Astrocyte (in vitro differentiated cells and primary cell): ENCODE data around the gene SLC29A4. TPM values are rescaled to one million over a fixed set of nuclear protein-coding genes. Genes with fewer than 3 reads are reported as not detected.
"Not testable (repeated sequence)": the region's sequence is repeated elsewhere in the genome, so short reads cannot be mapped to it uniquely, and the experiment has no call there.

Experiments used
- DNase-seq: peaks from one replicate; pipeline ENCODE4 v3.0.0-alpha.2; 2010; ENCODE audit warnings: low read depth
- FAIRE-seq: peaks from 2 replicates; lab custom pipeline; 2011; peaks lifted over from hg19 to GRCh38; lab: Jason Lieb, UNC
- H2AFZ ChIP-seq: 2 replicates; pipeline ENCODE4 v1.6.0; 2012; ENCODE audit warnings: low read depth, low read length, inconsistent platforms
- H3K27ac ChIP-seq: 2 replicates; pipeline ENCODE4 v1.5.1; 2011; ENCODE audit warnings: low read depth, low read length, inconsistent platforms
- H3K27me3 ChIP-seq: 2 replicates; pipeline ENCODE4 v1.6.0; 2011; ENCODE audit warnings: low read length, inconsistent platforms; ENCODE audit not compliant: insufficient read depth
- H3K36me3 ChIP-seq: 2 replicates; pipeline ENCODE4 v1.5.1; 2011; ENCODE audit warnings: low read length, inconsistent platforms; ENCODE audit not compliant: insufficient read depth
- H3K4me1 ChIP-seq: 2 replicates; pipeline ENCODE4 v1.5.1; 2011; ENCODE audit warnings: low read length, inconsistent platforms; ENCODE audit not compliant: insufficient read depth
- H3K4me2 ChIP-seq: 2 replicates; pipeline ENCODE4 v1.6.0; 2012; ENCODE audit warnings: low read length, inconsistent platforms
- H3K4me3 ChIP-seq: 2 replicates; pipeline ENCODE4 v1.5.1; 2011; ENCODE audit warnings: low read depth, mild to moderate bottlenecking, low read length, inconsistent platforms; ENCODE audit not compliant: insufficient read depth
- H3K79me2 ChIP-seq: 2 replicates; pipeline ENCODE4 v1.6.0; 2012; ENCODE audit warnings: mild to moderate bottlenecking, low read length, inconsistent platforms; ENCODE audit not compliant: insufficient read depth
- H3K9ac ChIP-seq: 2 replicates; pipeline ENCODE4 v1.6.0; 2012; ENCODE audit warnings: mild to moderate bottlenecking, low read length, inconsistent platforms
- H3K9me3 ChIP-seq: 2 replicates; pipeline ENCODE4 v1.5.1; 2012; ENCODE audit warnings: low read depth, mild to moderate bottlenecking, low read length, inconsistent platforms; ENCODE audit not compliant: insufficient read depth
- H4K20me1 ChIP-seq: 2 replicates; pipeline ENCODE4 v1.6.0; 2012; ENCODE audit warnings: low read length, inconsistent platforms; ENCODE audit not compliant: insufficient read depth
- H3K27ac Mint-ChIP-seq: one replicate; pipeline ENCODE4 v1.8.0; 2021; ENCODE audit warnings: mild to moderate bottlenecking, mixed read lengths; ENCODE audit not compliant: unreplicated experiment
- H3K27me3 Mint-ChIP-seq: one replicate; pipeline ENCODE4 v1.8.0; 2021; ENCODE audit warnings: low read depth, mixed read lengths; ENCODE audit not compliant: unreplicated experiment
- H3K36me3 Mint-ChIP-seq: one replicate; pipeline ENCODE4 v1.8.0; 2021; ENCODE audit warnings: low read depth, mixed read lengths; ENCODE audit not compliant: unreplicated experiment
- H3K4me1 Mint-ChIP-seq: one replicate; pipeline ENCODE4 v1.8.0; 2021; ENCODE audit warnings: low read depth, mixed read lengths; ENCODE audit not compliant: unreplicated experiment
- H3K4me3 Mint-ChIP-seq: one replicate; pipeline ENCODE4 v1.8.0; 2021; ENCODE audit warnings: mild to moderate bottlenecking, moderate library complexity, mixed read lengths; ENCODE audit not compliant: unreplicated experiment
- H3K9me3 Mint-ChIP-seq: one replicate; pipeline ENCODE4 v1.8.0; 2021; ENCODE audit warnings: mild to moderate bottlenecking, mixed read lengths; ENCODE audit not compliant: unreplicated experiment
- EZH2 ChIP-seq: IDR thresholded peaks from 2 replicates; pipeline ENCODE4 v1.6.1; 2012; ENCODE audit warnings: mild to moderate bottlenecking, low read length, inconsistent platforms; ENCODE audit not compliant: insufficient read depth
- total RNA-seq: library from RNA; stranded (reverse); gene quantifications from 2 replicates; pipeline ENCODE4 v1.2.1, GENCODE V29; 2021
- TF ChIP-seq, protein P1 (sequence below): IDR thresholded peaks from 2 replicates; pipeline ENCODE4 v1.5.1; 2011; ENCODE audit warnings: low read depth, mild to moderate bottlenecking, inconsistent platforms, low read length, moderate library complexity; ENCODE audit not compliant: insufficient read depth

SLC29A4 gene
- total RNA-seq, 1 donor from 2014 or later = 8.2 TPM

DNA sequence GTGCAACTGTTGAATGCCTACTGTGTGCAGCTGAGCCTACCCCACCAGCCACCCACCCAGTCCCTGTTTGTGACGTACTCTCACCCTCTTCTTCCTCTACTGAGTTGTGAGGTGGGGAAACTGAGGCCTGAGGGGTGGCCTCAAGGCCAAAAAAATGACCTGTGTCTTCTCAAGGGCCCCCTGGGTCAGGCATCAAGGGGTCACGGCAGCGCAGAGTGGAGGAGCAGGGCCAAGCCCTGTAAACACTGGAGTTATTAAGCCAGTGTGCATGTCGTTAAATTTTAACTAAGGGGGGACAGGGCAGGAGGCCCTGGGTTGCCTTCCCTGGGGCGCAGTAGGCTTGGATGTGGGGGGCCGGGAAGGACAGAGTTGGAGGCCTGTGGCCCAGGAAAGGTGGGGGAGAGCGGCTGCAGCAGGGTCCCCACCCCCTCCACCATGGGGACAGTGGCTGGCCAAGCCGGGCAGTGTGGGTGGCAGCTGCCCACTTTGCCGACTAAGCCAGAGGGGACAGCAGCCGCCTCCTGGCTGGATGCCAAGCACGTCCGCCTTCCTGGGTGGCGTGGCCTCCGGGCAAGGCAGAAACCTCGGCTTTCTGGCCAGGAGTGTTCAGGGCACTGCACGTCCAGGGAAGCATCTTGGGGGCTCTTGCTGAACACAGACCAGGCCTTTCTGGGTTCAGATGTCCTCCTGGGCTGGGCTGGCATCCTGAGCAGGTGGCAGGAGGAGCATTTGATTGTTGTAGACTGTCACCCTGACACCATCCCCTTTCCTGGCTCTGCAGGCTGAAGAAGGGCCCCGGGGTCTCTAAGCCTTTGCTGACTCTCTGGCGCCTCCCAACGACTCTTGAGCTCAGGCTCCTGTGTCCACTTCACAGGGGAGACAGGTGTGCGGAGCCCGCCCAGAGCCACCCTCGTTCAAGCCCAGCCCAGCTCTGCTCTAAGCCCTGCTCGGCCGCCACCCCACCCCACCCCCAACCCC lies 1.9 kb downstream of the SLC29A4 start:
- H3K27ac ChIP-seq = no peak overlapping the region
- H3K27me3 ChIP-seq = no peaks in the 10 kb centered on the region
- H3K4me3 ChIP-seq = no peak overlapping the region
- FAIRE-seq = no peak
- no peaks in the 10 kb centered on the region for H3K79me2 ChIP-seq
- peaks cover 17% of the 10 kb centered on the region for H3K27me3 Mint-ChIP-seq
- H3K4me1 Mint-ChIP-seq = peaks cover 2% of the 10 kb centered on the region
- no peaks in the 10 kb centered on the region for H3K36me3 ChIP-seq
- TF ChIP-seq, protein P1, sequence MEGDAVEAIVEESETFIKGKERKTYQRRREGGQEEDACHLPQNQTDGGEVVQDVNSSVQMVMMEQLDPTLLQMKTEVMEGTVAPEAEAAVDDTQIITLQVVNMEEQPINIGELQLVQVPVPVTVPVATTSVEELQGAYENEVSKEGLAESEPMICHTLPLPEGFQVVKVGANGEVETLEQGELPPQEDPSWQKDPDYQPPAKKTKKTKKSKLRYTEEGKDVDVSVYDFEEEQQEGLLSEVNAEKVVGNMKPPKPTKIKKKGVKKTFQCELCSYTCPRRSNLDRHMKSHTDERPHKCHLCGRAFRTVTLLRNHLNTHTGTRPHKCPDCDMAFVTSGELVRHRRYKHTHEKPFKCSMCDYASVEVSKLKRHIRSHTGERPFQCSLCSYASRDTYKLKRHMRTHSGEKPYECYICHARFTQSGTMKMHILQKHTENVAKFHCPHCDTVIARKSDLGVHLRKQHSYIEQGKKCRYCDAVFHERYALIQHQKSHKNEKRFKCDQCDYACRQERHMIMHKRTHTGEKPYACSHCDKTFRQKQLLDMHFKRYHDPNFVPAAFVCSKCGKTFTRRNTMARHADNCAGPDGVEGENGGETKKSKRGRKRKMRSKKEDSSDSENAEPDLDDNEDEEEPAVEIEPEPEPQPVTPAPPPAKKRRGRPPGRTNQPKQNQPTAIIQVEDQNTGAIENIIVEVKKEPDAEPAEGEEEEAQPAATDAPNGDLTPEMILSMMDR = no peak
- TF ChIP-seq EZH2 = no peak
- H3K9me3 Mint-ChIP-seq = no peaks in the 10 kb centered on the region
- peaks cover 6% of the 10 kb centered on the region for H4K20me1 ChIP-seq
- peak overlapping the region; percentile 60 for H3K4me3 Mint-ChIP-seq
- no peak overlapping the region for H3K9ac ChIP-seq
- no peaks in the 10 kb centered on the region for H3K4me1 ChIP-seq
- no peak for DNase-seq
- peak overlapping the region; percentile 47 for H3K27ac Mint-ChIP-seq
- no peak overlapping the region for H2AFZ ChIP-seq
- H3K36me3 Mint-ChIP-seq = peaks cover 2% of the 10 kb centered on the region
- peak overlapping the region; percentile 19 for H3K4me2 ChIP-seq
- H3K9me3 ChIP-seq = no peaks in the 10 kb centered on the region

- H3K27ac ChIP-seq = no peak overlapping the region
These were observed 4.2 kb downstream of the SLC29A4 start for GRCh38 chr7:5286933-5287332.

GRCh38 chr7:5287373-5287772 lies 4.6 kb downstream of the SLC29A4 start:
- H3K27me3 Mint-ChIP-seq = peaks cover 11% of the 10 kb centered on the region
- FAIRE-seq, H3K36me3 ChIP-seq, H3K4me3 ChIP-seq, H3K27me3 ChIP-seq, H3K4me1 ChIP-seq, H3K27ac Mint-ChIP-seq, H3K4me1 Mint-ChIP-seq, H3K9me3 ChIP-seq, H3K79me2 ChIP-seq, DNase-seq, H4K20me1 ChIP-seq, H3K9me3 Mint-ChIP-seq, H2AFZ ChIP-seq, H3K9ac ChIP-seq, H3K4me2 ChIP-seq, H3K27ac ChIP-seq, H3K36me3 Mint-ChIP-seq, H3K4me3 Mint-ChIP-seq: not testable (repeated sequence)

More at GRCh38 chr7:5286933-5287332, 4.2 kb downstream of the SLC29A4 start:
- Histone ChIP-seq H3K4me2 (no peak overlapping the region), H3K9me3 (no peaks in the 10 kb centered on the region), H2AFZ (no peak overlapping the region), H3K9ac (no peak overlapping the region), H3K4me1 (no peaks in the 10 kb centered on the region), H3K36me3 (no peaks in the 10 kb centered on the region), H3K27me3 (no peaks in the 10 kb centered on the region), H3K79me2 (no peaks in the 10 kb centered on the region), H4K20me1 (peaks cover 6% of the 10 kb centered on the region), H3K4me3 (no peak overlapping the region)
- DNase-seq (no peak), FAIRE-seq (no peak)
- no peaks in the 10 kb centered on the region for H3K9me3 Mint-ChIP-seq
- no peak for TF ChIP-seq EZH2
- TF ChIP-seq, protein P1 = no peak
- no peak overlapping the region for H3K27ac Mint-ChIP-seq
- H3K36me3 Mint-ChIP-seq = peaks cover 4% of the 10 kb centered on the region
- peak overlapping the region; percentile 45 for H3K4me3 Mint-ChIP-seq
- H3K4me1 Mint-ChIP-seq = peaks cover 2% of the 10 kb centered on the region
- peaks cover 11% of the 10 kb centered on the region for H3K27me3 Mint-ChIP-seq
